M059J (cell line): ENCODE measurements around the gene FAM13C. TPM values are rescaled to one million over a fixed set of nuclear protein-coding genes. Genes with fewer than 3 reads are reported as not detected.
"Not testable (repeated sequence)": the region's sequence is repeated elsewhere in the genome, so short reads cannot be mapped to it uniquely, and the experiment has no call there.

Experiments
- DNase-seq: peaks from one replicate; pipeline ENCODE4 v3.0.0-alpha.2; 2012; ENCODE audit warnings: low read depth
- total RNA-seq: library from RNA; depleted of rRNA; stranded (reverse); fragments of >200 nt; shearing (Covaris generic); gene quantifications from 2 replicates; pipeline ENCODE4 v1.2.3, GENCODE V29; 2014; rRNA removed

Gene FAM13C
- total RNA-seq, 1 experiment from 2014 or later, result 1.5 TPM

DNA sequence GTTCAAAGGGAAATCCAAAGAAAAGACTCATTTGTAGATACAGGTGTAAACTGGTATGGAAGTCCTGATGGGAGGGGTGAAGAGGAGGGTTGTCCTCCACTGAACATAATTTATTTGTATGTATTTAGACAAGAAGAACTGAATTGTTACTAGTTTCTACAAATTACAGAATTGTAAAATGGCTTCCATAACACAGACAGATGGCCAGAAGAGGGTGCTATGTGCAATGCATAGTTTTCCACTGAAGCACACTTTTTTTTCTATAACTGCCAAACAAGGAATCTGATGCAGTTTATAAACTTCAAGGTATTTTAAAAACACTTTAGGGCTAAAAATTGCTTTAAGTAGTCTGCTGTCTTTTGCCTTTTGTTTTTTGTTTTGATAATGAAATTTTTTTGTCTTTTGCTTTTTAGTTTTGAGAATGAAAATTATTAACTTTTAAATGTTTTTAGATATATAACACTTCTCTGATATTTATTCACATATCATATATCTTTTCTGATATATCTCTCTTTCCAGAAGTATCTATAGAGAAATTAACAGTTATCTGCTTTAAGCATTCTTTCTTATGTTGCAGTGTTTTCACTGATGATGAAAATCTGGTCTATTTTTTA is 127.4 kb downstream of the FAM13C start:
- peak; percentile 32 for DNase-seq

DNA sequence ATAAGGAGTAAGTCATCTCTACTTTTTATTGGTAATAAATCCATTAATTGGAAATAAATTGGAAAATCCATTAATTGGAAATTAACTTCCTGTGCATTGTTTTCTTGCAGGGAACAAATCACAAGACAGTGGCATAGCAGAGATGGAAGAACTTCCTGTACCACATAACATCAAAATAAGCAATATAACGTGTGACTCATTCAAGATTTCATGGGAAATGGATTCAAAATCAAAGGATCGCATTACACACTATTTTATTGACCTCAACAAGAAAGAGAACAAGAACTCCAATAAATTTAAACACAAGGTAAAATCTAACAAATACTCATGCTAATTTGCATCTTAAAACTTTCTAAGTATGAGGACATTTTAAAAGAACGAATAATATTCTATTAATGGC is 128.2 kb downstream of the FAM13C start:
- DNase-seq, result peak; percentile 27

- DNase-seq, result no peak
These were observed 132.9 kb downstream of the FAM13C start for GRCh38 chr10:59229441-59229840.

DNA sequence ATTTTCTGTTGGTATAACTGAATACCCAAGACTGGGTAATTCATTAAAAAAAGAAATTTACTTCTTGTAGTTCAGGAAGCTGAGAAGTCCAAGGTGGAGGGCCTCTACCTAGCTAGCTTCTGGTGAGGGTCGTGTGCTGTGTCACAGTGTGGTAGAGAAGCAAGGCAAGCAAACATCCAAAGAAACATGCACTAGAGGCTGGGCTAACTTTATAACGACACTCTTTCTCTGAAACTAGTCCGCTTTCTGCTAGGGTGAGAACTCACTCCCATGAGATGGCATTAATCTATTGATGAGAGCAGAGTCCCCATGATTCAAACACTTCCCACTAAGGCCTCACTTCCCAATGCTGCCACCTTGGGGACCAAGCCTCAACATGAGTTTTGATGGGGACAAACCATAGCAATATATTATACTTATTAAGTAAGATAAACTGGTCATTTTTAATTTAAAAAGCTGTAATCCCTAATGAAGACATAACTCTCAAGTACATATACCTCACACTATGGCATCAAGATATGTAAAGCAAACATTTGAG is 135.1 kb downstream of the FAM13C start:
- DNase-seq, result peak; percentile 4

DNA sequence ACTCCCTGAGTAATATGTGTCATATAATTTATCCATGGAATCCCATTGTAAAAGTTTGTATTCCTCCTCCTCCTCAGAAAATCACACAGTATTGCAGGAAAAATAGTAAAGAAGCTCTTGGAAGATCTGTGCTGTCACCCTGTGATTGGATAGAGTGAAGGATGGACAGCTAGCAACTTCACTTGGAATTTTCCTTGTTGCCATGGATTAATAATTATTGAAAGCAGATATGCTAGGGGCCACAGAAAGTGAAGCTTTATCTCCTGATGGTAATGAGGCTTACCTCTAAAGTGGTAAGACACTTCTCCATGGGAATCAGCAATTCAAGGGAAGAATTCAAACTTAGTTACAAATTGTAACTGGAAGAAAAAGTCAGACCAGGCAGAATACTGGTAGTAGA is 137.1 kb downstream of the FAM13C start:
- no peak for DNase-seq

DNA sequence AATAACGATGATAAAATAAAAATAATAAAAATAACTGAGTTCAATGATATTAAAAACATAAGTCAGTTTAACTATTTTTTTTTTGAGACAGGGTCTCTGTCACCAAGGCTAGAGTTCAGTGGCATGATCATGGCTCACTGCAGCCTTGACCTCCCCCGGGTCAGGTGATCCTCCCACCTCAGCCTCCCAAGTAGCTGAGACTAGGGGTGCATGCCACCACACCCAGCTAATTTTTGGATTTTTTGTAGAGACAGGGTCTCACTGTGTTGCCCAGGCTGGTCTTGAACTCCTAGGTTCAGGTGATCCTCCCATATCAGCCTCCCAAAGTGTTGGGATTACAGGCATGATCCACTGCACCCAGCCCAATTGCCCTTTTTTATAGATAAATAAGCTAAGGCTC is 138.8 kb downstream of the FAM13C start:
- not testable (repeated sequence) for DNase-seq

DNA sequence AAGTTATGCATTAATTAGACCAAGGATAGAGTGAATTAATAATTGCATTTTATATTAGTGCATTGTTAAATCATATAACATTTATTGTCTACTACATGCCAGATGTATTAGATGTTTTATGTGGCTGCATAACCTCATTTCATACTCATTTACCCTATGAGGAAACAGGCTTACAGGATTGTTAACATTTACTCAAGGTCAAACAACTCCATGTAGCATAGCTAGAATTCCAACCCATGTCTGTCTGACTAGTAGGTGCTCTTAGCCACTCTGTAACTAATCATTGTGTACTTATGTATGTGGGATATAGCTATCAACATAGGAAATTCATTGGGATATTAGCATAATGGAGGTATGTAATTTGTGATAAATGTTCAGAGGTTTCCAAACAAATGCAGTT is 139.6 kb downstream of the FAM13C start:
- DNase-seq, result no peak

GRCh38 chr10:59216178-59216869 is 146.0 kb downstream of the FAM13C start:
- DNase-seq, result no peak

- no peak for DNase-seq
These were observed 148.2 kb downstream of the FAM13C start for GRCh38 chr10:59214160-59214559.

DNA sequence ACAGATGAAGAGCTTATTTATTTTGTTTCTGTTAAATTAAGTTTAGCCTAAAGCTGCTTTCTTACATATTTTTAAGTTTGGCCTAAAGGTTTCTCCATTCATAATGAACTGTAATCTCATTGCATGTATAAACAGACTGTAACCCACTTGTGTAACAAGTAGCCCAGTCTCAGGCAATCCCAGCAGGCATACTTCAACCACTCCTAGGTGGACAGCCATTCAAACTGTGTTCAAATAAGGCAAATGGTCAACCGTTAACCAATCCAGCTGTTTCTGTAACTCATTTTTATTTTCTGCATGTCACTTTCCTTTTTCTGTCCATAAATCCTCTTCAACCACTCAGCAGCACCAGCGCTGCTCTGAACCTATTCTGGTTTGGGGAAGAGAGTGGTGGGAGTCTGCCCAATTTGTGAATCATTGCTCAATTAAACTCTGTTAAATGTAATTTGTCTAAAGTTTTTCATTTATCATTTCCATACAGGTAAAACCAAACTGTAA is 150.0 kb downstream of the FAM13C start:
- DNase-seq, result no peak

GRCh38 chr10:59206204-59206720 is 156.1 kb downstream of the FAM13C start:
- no peak for DNase-seq

Other genes with a start within 250 kb of the FAM13C start
- gene PHYHIPL, start 185.9 kb downstream of the FAM13C start, total RNA-seq, result not detected in 2 replicates